ENCODE measurements around the gene ACHE. TPM values are rescaled to one million over a fixed set of nuclear protein-coding genes. Genes with fewer than 3 reads are reported as not detected.
"Not testable (repeated sequence)": the region's sequence is repeated elsewhere in the genome, so short reads cannot be mapped to it uniquely, and the experiment has no call there.

Gene ACHE
- total RNA-seq (not detected), polyA plus RNA-seq (not detected)

GRCh38 chr7:100895701-100895955 is at the start of gene ACHE:
ACHE (minus strand) TSS chr7:100895888; CDS start chr7:100894232, 1,656 bp downstream.
- Histone ChIP-seq H3K4me1 (ENCODE audit: insufficient read depth, low read length) (peaks cover 29% of the 10 kb centered on the region), H3K9me3 (ENCODE audit: control insufficient read depth in 1 of 2, low read length in 2 of 2) (no peaks in the 10 kb centered on the region), H3K27me3 (ENCODE audit: insufficient read depth, low read length) (peaks cover 15% of the 10 kb centered on the region), H3K36me3 (ENCODE audit: insufficient read depth, low read length) (no peaks in the 10 kb centered on the region), H3K27ac (ENCODE audit: low read depth, low read length) (no peak within 1 kb of the TSS), H3K4me3 (ENCODE audit: low read length in 2 of 2) (peak within 1 kb of the TSS in 1 of 2 donors; percentile 38)
- H3K9me3 Mint-ChIP-seq, result peaks cover 0 to 2% (median 0%) of the 10 kb centered on the region in 8 donors
- POLR2A ChIA-PET (ENCODE audit: partially characterized antibody), result interaction anchor here (2.3 kb wide), 1 partner anchor 20 kb away, joined by 11 read pairs; the partner anchor contains the start of gene SRRT
- intact Hi-C loops (cut with micrococcal nuclease), result loop anchor here (10.0 kb wide), 1 partner anchor 389 kb away; no protein-coding TSS in a partner anchor
- peaks cover 32 to 34% of the 10 kb centered on the region in 2 donors for H3K27me3 Mint-ChIP-seq
- no peaks in the 10 kb centered on the region for H3K36me3 Mint-ChIP-seq
- CTCF ChIA-PET (ENCODE audit: partially characterized antibody), result interaction anchor here (0.6 to 3.0 kb wide), 3 partner anchors 163 to 1380 kb away, joined by 3 to 19 read pairs (median 11); no protein-coding TSS in a partner anchor
- peak within 1 kb of the TSS in 4 of 7 donors; percentile 5 to 85 (median 74) for H3K27ac Mint-ChIP-seq
- H3K4me3 Mint-ChIP-seq, result peak within 1 kb of the TSS; percentile 71 to 94 (median 82)
- peaks cover 11 to 33% (median 15%) of the 10 kb centered on the region in 4 donors for H3K4me1 Mint-ChIP-seq
- peak in 1 of 5 donors; percentile 29 for DNase-seq

DNA sequence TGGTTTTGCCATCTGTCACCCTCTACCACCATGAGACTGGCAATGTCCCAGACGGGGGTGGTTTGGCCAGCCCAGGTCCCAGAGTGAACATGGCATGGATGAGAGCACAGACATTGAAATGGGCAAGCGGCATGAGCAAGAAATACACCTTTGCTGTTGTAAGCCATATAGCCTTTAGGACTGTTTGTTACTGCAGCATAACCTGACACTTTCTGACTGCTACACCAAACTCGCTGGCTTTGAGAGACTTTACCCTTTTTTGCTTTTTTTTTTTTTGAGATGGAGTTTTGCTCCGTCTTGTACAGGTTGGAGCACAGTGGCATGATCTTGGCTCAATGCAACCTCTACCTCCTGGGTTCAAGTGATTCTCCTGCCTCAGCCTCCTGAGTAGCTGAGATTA is 48.5 kb upstream of the ACHE start:
- Mint-ChIP-seq H3K4me1 (peaks cover 0 to 2% (median 1%) of the 10 kb centered on the region in 4 donors), H3K36me3 (peaks cover 0 to 5% of the 10 kb centered on the region in 2 donors), H3K4me3 (no peak overlapping the region), H3K27me3 (peaks cover 13 to 24% of the 10 kb centered on the region in 2 donors), H3K9me3 (peaks cover 0 to 21% (median 12%) of the 10 kb centered on the region in 8 donors), H3K27ac (no peak overlapping the region)
- intact Hi-C loops (cut with micrococcal nuclease), result no loop called here
- ChIA-PET POLR2A (ENCODE audit: partially characterized antibody) (no interaction called here), CTCF (ENCODE audit: partially characterized antibody) (no interaction called here)
- no peaks in the 10 kb centered on the region for H3K36me3 ChIP-seq (ENCODE audit: insufficient read depth, low read length)
- H3K27me3 ChIP-seq (ENCODE audit: insufficient read depth, low read length), result peaks cover 3% of the 10 kb centered on the region
- H3K9me3 ChIP-seq (ENCODE audit: control insufficient read depth in 1 of 2, low read length in 2 of 2), result no peaks in the 10 kb centered on the region
- no peaks in the 10 kb centered on the region for H3K4me1 ChIP-seq (ENCODE audit: insufficient read depth, low read length)
- no peak overlapping the region for H3K27ac ChIP-seq (ENCODE audit: low read depth, low read length)
- DNase-seq, result no peak
- H3K4me3 ChIP-seq (ENCODE audit: low read length in 2 of 2), result no peak overlapping the region

DNA sequence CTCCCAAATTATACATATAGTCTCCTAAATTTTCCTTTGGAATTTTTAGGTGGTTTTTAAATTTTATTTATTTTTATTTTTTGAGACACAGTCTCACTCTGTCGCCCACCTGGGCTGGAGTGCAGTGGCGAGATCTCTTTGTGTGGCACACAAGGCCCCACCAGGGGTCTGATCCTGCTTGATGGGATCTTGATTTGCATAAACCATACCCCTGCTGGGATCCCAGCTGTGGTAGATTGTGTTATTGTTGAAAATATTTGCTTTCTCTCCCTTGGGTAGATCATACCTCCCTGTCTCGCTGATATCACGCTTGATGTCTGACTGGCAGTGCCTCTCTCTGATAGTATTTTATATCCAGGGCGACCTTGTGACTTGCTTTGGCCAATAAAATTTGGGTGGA is 48.0 kb upstream of the ACHE start:
- peaks cover 0 to 5% of the 10 kb centered on the region in 2 donors for H3K36me3 Mint-ChIP-seq
- Histone ChIP-seq H3K27me3 (ENCODE audit: insufficient read depth, low read length) (no peaks in the 10 kb centered on the region), H3K4me3 (ENCODE audit: low read length in 2 of 2) (no peak overlapping the region), H3K9me3 (ENCODE audit: control insufficient read depth in 1 of 2, low read length in 2 of 2) (no peaks in the 10 kb centered on the region), H3K36me3 (ENCODE audit: insufficient read depth, low read length) (no peaks in the 10 kb centered on the region), H3K4me1 (ENCODE audit: insufficient read depth, low read length) (no peaks in the 10 kb centered on the region), H3K27ac (ENCODE audit: low read depth, low read length) (no peak overlapping the region)
- ChIA-PET CTCF (ENCODE audit: partially characterized antibody) (no interaction called here), POLR2A (ENCODE audit: partially characterized antibody) (no interaction called here)
- no peak overlapping the region for H3K4me3 Mint-ChIP-seq
- peaks cover 0 to 2% (median 1%) of the 10 kb centered on the region in 4 donors for H3K4me1 Mint-ChIP-seq
- H3K9me3 Mint-ChIP-seq, result peaks cover 0 to 25% (median 16%) of the 10 kb centered on the region in 8 donors
- peaks cover 11 to 22% of the 10 kb centered on the region in 2 donors for H3K27me3 Mint-ChIP-seq
- intact Hi-C loops (cut with micrococcal nuclease), result no loop called here
- no peak for DNase-seq
- no peak overlapping the region for H3K27ac Mint-ChIP-seq

DNA sequence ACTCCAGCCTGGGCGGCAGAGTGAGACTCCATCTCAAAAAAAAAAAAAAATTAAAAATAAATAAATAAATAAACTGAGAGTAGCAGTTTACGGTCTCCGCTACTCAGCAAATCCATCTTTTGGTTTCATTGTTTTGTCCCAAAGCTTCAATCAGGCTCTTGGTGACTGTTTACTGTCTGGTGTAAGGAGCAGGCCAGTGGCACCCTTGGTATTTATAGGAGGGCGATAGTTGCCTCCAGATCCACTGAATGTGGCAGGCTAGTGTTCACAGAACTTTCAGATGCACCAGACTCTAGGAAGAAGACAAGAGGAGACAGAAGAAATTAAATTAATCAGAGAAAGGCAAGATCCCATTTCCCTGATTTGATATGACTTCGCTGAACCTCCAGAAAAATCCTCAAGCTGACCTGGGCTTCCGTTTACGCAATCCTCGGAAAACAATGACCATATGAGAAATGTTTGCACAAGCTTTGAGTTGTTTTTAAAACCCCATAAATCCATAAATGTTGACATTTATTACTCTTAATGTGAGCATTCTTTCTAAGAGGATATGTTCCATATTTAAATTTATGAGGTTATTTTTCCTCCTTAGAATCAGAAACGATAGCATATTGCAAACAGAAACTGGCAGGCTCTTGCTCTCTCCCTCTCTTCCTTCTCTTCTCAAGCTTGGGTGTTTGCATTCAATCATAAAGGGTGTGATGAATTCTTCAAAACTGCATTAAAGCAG is 46.5 kb upstream of the ACHE start:
- no peak for DNase-seq
- ChIA-PET POLR2A (ENCODE audit: partially characterized antibody) (no interaction called here), CTCF (ENCODE audit: partially characterized antibody) (no interaction called here)
- Histone ChIP-seq H3K4me3 (ENCODE audit: low read length in 2 of 2) (no peak overlapping the region), H3K9me3 (ENCODE audit: control insufficient read depth in 1 of 2, low read length in 2 of 2) (no peaks in the 10 kb centered on the region), H3K27me3 (ENCODE audit: insufficient read depth, low read length) (no peaks in the 10 kb centered on the region), H3K27ac (ENCODE audit: low read depth, low read length) (no peak overlapping the region), H3K4me1 (ENCODE audit: insufficient read depth, low read length) (no peaks in the 10 kb centered on the region), H3K36me3 (ENCODE audit: insufficient read depth, low read length) (no peaks in the 10 kb centered on the region)
- Mint-ChIP-seq H3K27me3 (peaks cover 11 to 25% of the 10 kb centered on the region in 2 donors), H3K27ac (no peak overlapping the region), H3K9me3 (peaks cover 0 to 26% (median 18%) of the 10 kb centered on the region in 8 donors), H3K4me3 (no peak overlapping the region), H3K36me3 (peaks cover 0 to 5% of the 10 kb centered on the region in 2 donors), H3K4me1 (peaks cover 0 to 2% (median 1%) of the 10 kb centered on the region in 4 donors)
- intact Hi-C loops (cut with micrococcal nuclease), result no loop called here

DNA sequence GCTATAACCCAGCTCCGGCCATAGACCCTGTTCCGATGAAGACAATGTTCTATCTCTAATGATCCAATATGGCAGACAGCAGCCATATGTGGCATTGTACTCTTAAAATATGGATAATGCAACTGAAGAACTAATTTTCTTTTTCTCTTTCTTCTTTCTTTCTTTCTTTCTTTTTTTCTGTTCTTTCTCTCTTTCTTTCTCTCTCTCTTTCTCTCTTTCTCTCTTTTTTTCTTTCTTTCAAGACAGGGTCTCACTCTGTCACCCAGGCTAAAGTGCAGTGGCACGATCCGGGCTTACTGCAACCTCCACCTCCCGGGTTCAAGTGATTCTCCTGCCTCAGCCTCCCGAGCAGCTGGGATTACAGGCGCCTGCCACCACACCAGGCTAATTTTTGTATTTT is 40.5 kb upstream of the ACHE start:
- H3K36me3 ChIP-seq (ENCODE audit: insufficient read depth, low read length); H3K4me3 Mint-ChIP-seq; H3K4me1 Mint-ChIP-seq; POLR2A ChIA-PET (ENCODE audit: partially characterized antibody); H3K4me3 ChIP-seq (ENCODE audit: low read length in 2 of 2); H3K36me3 Mint-ChIP-seq; DNase-seq; H3K27ac ChIP-seq (ENCODE audit: low read depth, low read length); CTCF ChIA-PET (ENCODE audit: partially characterized antibody); H3K27me3 ChIP-seq (ENCODE audit: insufficient read depth, low read length); H3K27ac Mint-ChIP-seq; intact Hi-C loops (cut with micrococcal nuclease); H3K9me3 ChIP-seq (ENCODE audit: control insufficient read depth in 1 of 2, low read length in 2 of 2); H3K4me1 ChIP-seq (ENCODE audit: insufficient read depth, low read length): not testable (repeated sequence)
- peaks cover 0 to 41% (median 26%) of the 10 kb centered on the region in 8 donors for H3K9me3 Mint-ChIP-seq
- peaks cover 12 to 21% of the 10 kb centered on the region in 2 donors for H3K27me3 Mint-ChIP-seq

- H3K4me1 ChIP-seq (ENCODE audit: insufficient read depth, low read length); intact Hi-C loops (cut with micrococcal nuclease); H3K27me3 ChIP-seq (ENCODE audit: insufficient read depth, low read length); H3K36me3 ChIP-seq (ENCODE audit: insufficient read depth, low read length); H3K36me3 Mint-ChIP-seq; H3K9me3 ChIP-seq (ENCODE audit: control insufficient read depth in 1 of 2, low read length in 2 of 2); DNase-seq; H3K4me3 ChIP-seq (ENCODE audit: low read length in 2 of 2); H3K27ac ChIP-seq (ENCODE audit: low read depth, low read length); H3K4me1 Mint-ChIP-seq; H3K27ac Mint-ChIP-seq; POLR2A ChIA-PET (ENCODE audit: partially characterized antibody); H3K4me3 Mint-ChIP-seq; CTCF ChIA-PET (ENCODE audit: partially characterized antibody): not testable (repeated sequence)
- Mint-ChIP-seq H3K27me3 (peaks cover 15 to 23% of the 10 kb centered on the region in 2 donors), H3K9me3 (peaks cover 0 to 41% (median 25%) of the 10 kb centered on the region in 8 donors)
Measured at GRCh38 chr7:100935381-100935780, 39.7 kb upstream of the ACHE start.

DNA sequence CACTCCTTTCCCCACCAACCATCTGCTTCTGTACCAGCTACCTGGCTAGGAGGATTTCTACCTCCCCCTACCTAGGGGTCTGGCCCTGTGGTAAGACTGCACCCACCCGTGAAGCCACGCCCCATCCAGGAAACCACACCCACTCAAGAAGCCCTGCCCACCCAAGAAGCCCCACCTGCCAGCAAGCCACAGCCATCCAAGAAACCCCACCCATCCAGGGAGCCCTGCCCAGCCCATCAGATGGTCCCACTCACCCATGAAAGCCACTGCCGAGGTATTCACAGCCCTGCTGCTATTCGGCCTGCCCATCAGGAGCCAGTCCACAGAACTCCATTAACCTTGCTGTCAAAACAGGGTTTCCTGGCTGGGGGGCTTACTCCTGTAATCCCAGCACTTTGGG is 38.0 kb upstream of the ACHE start:
- H3K9me3 ChIP-seq (ENCODE audit: control insufficient read depth in 1 of 2, low read length in 2 of 2), result no peaks in the 10 kb centered on the region
- no peaks in the 10 kb centered on the region for H3K4me1 ChIP-seq (ENCODE audit: insufficient read depth, low read length)
- no peaks in the 10 kb centered on the region for H3K27me3 ChIP-seq (ENCODE audit: insufficient read depth, low read length)
- ChIA-PET POLR2A (ENCODE audit: partially characterized antibody) (no interaction called here), CTCF (ENCODE audit: partially characterized antibody) (no interaction called here)
- Mint-ChIP-seq H3K4me3 (no peak overlapping the region), H3K27me3 (peaks cover 19 to 21% of the 10 kb centered on the region in 2 donors), H3K9me3 (peaks cover 0 to 27% (median 12%) of the 10 kb centered on the region in 8 donors), H3K4me1 (no peaks in the 10 kb centered on the region), H3K27ac (no peak overlapping the region), H3K36me3 (peaks cover 0 to 5% of the 10 kb centered on the region in 2 donors)
- H3K36me3 ChIP-seq (ENCODE audit: insufficient read depth, low read length), result no peaks in the 10 kb centered on the region
- no peak overlapping the region for H3K27ac ChIP-seq (ENCODE audit: low read depth, low read length)
- intact Hi-C loops (cut with micrococcal nuclease), result no loop called here
- no peak for DNase-seq
- no peak overlapping the region for H3K4me3 ChIP-seq (ENCODE audit: low read length in 2 of 2)

All from CD4-positive, alpha-beta memory T cell (primary cell).